Stimulated activated CD8-positive, alpha-beta memory T cell treated with anti-CD3 and anti-CD28 coated beads, Interleukin-15, amount 100 ng/mL, for 48 hours (primary cell): Measurements from ENCODE around the gene CLCN6.

Experiments
- DNase-seq, 2 donors: peaks; one replicate each; pipeline ENCODE4 v3.0.0-alpha.2; 2020; ENCODE audit warnings: low read depth in 2 of 2

The CLCN6 gene

DNA sequence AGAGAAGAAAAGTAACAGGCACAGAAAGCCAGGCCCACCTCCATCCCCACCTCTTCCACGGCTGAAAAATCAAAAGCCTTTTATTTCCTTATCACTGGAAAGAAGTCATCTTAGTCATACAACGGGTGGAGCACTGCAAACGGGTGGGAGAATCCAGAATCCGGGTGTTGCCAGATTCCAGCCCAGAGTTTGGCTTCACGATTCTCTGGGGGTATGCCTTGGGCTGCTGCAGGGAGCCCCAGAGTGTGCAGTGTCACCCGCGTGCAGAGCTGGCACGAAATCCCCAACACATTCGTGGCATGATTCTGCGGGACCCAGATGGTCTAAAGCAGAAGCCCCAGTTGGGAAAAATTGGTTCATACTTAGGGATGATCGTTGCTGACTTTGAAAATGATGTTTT lies 44.2 kb downstream of the CLCN6 start:
- DNase-seq: no peak

DNA sequence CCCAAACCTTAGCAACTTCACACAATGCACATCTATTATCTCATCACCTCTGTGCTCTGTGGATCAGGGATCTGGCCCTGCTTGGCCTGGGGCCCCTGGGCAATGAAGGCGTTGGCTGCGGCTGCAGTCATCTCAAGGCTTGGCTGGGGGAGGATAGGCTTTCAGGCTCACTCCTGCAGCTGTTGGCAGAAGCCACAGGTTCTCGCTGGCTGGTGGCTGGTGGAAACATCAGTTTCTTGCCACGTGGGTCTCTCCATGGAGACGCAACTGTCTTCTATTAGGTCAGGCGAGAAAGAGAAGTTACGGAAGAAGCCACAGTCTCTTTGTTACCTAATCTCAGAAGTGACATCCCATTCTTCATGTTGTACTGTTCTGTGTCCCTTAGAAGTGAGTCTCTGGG lies 45.2 kb downstream of the CLCN6 start:
- no peak for DNase-seq

DNA sequence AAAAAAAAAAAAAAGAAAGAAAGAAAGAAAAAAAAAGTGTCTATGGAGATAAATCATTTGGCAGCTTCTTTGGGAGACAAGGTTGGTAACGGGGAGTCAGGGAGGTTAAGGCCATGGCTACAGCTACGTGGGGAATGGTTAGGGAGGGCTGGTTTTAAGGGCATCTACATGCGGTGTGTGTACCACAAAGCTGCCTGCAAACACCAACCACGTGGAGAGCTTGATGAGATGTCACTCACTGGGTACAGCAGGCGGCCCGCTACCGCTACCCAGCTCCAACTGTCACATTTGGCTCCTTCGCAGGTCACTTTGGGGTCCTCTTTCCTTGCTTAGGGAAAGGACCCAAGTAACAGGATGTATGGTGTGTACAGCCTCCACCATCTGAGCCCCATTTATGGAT lies 48.5 kb downstream of the CLCN6 start:
- no peak for DNase-seq

DNA sequence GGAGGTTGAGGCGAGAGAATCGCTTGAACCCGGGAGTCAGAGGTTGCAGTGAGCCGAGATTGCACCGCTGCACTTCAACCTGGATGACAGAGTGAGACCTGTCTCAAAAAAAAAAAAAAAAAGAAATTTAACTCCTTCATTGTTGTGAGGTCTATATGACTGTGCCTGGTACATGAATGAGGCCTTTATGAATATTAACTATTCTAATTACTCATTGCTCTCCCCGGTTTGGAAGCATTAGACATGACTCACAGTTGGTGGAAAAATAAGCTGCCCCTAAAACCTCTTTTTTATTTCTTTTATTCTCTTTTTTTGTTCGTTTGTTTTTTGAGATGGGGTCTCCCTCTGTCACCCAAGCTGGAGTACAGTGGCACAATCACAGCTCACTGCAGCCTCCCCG lies 49.4 kb downstream of the CLCN6 start:
- no peak for DNase-seq

DNA sequence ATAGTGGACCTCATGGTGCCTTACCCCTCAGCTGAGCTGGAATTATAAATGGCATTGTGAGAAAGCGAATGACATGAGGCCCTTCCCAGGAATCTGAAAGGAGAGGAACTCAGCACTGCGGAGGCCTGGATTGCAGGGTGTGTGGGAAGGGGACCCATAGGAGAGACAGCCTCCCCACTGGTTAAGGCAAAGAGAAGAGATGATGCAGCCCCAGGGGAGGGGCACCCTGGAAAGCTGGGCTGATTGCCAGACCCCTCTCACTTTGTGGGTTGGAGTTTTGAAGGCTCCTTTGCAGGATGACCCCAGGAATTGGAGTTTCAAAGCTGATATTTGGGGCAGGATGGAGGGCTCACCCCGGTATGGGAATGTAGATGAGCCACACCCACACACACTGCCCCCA lies 50.7 kb downstream of the CLCN6 start:
- DNase-seq: no peak

DNA sequence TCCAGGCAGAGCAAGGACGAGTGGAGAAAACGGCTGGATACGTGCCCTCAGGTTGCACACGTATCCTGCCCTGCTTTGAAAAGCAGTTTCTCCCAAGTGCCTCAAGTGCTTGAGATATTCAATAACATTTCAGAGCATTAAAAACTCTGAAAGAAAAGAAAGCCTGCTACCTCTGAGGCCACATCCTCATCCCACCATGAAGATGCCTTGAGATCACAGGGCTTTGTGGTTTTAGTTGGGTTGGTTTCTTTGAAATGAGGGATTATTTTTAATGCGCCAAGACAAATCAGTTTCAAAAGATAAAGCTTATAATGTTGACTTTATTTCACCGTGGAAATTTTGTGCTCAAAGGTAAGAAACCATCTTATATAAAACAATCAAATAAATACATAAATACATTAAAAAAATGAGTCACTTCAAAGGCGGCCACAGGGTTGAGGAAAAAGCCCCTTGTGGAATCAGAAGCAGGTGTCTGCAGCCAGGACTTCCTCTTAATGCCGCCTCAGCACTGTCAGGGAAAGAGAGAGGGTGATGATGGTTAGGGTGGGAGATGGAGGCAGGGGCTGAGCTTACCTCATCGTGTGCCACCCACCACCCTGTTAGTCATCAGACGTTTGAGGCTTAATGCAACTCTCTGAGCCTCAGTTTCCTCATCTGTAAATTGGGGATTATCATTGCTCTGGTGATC lies 51.3 kb downstream of the CLCN6 start:
- DNase-seq: no peak

DNA sequence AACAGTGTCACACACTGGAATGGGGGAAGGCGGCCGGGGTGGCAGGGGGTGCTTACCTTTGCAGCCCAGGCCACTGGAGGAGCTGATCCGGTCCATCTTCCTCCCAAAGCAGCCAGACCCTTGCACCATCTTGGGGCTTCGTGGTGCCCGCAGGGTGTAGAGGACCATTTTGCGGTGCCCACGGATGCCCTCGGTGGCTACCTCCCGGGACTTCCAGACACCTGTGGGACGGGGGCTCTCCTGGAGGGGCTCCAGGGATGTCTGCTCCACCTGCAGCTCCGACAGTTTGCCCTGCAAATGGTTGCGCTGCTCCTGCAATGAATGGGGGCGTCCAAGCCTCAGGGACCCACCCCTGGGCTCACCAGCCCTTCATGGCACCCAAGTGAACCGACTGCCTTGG lies 52.2 kb downstream of the CLCN6 start:
- DNase-seq: no peak

DNA sequence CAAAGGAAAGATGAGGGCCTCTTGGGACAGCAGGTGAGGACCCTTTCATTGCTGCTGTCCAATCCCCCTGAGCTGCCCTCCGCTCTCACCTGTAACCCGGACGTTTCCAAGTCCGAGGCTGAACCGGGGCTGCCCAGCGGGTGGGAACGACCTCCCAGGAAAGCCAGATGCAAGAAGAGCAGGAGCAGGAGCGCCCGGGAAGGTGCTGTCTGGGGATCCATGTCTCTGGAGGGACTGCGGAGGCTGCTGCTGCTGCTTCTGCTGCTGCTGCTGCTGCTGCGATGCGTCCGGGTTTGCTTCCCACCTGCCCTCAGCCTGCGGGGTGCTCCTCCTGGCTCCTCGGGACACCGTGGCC lies 52.6 kb downstream of the CLCN6 start, which contains the start of gene NPPB:
TSS of gene NPPB (minus strand) at position 333 of the 355 bp plus-strand sequence. CDS start at position 221, 112 bp downstream.
- no peak for DNase-seq

DNA sequence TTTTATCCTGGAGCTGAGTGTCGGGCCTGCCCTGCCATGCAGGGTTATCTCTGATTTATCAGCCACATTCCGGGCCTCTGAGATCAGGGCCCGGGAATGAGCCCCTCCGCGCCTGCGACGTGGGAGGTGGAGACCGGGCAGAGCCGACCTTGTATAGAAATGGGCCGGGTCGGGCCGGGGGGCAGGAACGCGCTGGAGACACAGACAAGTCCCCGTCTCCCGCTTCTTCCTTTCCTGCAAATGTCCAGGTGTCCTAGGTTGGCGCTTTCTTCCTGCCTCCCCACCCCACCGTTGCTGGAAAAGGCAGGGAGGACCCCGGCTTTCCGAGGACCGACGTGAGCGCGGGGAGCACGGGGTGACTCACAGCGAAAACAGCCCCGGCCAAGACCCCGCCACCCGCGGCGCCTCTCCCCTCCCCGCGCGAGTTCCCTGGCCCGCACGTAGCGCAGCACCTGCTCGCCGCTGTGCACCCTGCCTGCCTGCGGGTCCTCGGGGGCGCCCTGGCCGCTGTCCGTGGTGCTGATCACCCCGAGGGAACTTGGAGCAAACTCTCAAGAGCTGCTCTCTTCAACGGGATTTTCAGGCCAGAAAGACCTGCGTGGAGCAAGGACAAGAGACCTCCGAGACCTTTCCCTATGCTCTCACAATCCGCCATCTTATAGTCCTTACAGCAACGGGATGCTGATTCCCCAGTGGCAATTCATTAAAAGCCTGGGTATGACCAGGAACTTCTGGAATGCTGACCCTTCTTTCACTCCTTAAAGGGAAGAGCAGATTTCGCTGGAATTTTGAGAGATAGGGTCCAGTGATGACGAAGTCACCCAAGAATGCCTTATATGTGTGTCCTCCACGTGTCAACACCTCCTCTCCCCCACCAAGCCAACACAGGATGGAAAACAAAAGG lies 53.2 kb downstream of the CLCN6 start:
- DNase-seq: peak; percentile 36 to 48

DNA sequence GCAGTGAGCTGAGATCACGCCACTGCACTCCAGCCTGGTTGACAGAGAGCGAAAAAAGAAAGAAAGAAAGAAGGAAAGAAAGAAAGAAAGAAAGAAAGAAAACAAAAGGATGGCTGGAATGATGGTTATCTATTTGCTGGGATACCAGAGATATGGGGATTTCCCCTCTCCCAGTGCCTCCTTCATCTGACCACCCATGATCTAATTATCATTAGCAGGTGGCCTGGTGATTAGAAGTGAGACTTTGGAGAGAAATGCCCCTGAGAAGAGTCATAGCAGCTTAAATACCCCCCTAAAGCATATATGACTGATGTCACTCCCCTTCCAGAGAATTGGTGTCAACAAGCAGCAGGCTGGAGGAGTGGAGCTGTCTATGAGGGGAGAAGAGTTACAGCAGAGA lies 54.1 kb downstream of the CLCN6 start:
- DNase-seq: no peak

DNA sequence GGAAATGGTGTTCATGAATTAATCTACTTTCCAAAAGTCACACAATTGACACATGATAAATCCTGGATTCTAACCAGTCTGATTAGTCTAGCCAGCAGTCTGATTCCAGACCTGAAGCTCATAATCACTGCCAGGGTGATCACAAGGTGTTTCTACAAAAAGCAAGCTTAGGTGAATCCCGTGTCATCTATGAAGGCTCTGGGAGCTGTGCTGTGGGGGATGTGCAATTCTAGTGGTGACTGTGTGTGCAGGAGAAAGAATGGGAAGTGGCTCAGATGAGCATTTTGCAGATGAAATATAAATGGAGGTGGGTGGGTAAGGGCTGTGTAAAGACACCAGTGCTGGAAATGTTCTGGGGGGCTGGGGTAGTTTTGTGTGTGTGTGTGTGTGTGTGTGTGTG lies 54.6 kb downstream of the CLCN6 start:
- no peak for DNase-seq

DNA sequence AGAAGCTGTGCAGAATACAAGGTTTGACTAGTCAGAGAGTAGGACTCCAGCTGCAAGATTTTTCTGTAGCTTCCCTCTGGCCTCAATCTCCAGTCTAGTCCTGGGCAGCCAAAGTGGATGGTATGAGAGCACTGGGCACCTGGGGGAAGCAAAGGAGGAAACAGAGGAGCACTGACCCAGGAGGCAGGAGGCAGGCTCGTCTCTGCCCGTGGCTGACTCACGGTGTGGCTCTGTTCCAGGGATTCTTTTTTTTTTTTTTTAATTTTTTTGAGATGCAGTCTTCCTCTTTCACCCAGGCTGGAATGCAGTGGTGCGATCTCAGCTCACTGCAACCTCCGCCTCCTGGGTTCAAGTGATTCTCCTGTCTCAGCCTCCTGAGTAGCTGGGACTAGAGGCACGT lies 56.9 kb downstream of the CLCN6 start:
- DNase-seq: no peak

DNA sequence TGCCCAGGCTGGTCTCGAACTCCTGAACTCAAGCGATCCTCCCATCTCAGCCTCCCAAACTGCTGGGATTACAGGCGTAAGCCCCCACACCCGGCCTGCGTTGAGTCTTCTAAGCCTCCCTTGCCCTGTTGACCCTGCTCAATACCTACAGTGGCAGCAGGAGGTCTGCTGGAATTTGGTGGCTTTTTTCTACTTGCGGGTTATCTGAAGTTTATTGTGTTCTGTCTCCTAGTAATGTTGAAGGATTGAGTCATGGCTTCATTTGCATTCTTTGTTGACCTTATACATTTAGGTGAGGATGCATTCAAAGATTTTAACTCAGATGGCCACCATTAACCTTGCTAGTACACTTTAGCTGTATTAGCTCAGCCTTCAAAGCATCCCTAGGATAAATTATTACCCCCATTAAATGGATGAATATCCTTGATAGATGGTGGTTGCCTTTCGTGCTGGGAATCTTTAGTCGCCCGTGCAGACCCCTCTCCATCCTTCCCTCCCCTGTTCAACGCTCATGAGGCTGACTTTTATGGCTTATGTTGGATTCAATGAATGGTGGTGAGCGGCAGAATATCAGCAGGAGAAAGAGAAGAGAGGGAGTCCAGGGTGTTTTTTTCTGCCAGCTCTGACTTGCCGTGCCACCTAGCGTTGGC lies 62.5 kb downstream of the CLCN6 start:
- DNase-seq: no peak

DNA sequence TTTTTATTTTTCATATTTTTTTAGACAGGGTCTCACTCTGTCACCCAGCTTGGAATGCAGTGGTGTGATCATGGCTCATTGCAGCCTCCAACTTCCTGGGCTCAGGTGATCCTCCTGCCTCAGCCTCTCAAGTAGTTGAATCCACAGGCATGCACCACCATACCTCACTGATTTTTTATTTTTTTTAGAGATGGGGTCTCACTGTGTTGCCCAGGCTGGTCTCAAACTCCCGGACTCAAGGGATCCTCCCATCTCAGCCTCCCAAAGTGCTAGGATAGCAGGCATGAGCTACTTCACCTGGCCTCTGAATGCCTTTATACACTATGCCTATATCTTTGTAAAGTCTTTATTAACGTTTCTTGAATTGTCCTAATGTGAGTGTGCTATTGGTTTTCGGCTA lies 63.1 kb downstream of the CLCN6 start:
- no peak for DNase-seq

DNA sequence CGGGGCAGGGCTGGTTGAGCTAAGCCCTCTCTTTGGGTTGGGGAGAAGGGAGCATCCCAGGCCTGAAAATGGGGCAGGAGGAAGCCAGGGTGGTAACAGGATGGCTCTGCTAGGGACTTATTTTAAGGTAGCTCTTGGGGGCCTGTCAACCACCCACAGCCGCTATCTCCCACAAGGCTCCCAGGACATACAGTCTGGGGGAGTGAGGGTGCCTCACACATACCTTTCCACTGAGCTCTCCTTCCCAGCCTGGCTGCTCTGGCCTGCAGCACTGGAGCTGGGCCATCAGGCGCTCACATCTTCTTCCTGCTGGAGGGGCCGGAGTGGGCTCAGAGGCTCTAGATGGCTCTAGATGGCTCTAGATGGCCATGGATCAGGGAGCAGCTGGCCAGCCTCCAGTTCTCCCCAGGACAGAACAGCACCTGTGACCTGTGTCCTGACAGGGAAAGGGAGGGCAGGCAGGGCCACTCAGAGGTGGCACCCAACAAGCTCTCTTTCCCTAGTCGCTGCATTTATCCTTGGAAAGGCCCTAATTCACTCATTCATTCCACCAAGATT lies 63.7 kb downstream of the CLCN6 start:
- DNase-seq: no peak

DNA sequence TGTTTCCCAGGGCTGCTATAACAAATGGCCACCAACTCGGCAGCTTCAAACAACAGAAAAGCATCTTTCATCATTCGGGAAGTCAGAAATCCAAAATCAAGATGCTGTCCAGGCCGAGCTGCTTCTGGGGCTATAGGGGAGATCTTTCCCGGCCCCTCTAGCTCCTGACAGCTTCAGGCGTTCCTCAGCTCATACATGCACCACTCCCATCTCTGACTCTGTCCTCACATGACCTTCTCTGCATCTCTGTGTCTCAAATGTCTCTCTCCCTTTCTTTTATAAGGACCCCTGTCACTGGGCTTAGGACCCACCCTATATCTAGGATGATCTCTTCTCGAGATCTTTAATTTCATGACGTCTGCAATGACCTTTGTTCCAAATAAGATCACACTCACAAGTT lies 66.6 kb downstream of the CLCN6 start:
- DNase-seq: no peak

DNA sequence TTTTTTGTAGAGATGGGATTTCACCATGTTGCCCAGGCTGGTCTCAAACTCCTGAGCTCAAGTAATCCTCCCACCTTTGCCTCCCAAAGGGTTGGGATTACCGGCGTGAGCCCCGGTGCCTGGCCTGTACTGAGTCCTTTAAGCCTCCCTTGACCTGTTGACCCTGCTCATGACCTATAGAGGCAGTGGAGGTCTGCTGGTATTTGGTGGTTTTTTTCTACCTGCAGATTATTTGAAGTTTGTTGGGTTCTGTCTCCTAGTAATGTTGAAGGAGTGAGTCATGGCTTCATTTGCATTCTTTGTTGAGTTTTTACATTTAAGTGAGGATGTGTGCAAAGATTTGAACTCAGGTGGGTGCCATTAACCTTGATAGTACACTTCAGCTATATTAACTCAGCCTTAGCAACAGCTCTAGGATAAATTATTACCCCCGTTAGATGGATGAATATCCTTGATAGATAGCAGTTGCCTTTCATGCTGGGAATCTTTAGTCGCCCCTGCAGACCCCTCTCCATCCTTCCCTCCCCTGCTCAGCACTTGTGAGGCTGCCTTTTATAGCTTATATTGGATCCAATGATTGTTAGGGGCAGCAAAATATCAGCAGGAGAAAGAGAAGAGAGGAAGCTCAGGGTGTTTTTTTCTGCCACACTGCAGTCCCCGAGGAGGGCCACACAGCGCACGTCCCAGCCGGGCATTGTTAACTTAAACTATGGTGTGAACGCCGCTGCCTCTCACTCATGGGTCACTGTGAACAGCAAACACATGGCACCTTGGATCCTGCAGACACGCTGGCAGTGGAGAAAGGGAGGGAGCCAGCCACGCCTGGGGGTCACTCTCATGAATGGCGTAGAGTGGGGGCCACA lies 67.6 kb downstream of the CLCN6 start:
- DNase-seq: no peak

DNA sequence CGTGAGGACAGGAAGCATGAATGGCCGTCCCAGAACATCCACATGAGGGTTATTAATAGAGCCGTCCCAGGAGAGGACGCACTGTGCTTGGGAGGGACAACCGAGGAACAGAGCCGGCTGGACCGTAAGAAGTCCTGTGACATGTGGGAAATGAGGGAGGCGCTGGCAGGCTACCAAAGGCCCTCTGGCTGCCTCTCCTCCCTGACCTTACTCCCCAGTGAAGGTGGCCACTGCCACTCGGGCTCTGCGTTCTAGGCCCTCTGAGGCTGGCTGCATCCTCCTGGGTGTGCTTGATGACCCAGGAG lies 68.2 kb downstream of the CLCN6 start:
- DNase-seq: no peak

DNA sequence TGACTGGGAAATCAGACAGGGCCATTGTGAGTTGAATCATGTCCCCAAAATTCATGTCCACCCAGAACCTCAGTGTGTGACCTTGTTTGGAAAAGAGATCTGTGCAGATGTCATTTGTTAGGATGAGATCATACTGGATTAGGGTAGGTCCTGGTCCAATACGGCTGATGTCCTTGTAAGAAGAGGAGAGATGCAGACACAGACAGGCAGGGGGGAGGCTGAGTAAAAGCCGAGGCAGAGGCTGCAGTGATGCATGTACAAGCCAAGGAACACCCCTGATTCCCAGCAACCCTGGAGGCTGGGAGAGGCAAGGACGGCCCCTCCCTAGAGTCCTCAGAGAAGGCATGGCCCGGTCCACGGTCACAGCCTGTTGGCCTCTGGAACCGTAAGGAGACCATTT lies 68.6 kb downstream of the CLCN6 start:
- no peak for DNase-seq

DNA sequence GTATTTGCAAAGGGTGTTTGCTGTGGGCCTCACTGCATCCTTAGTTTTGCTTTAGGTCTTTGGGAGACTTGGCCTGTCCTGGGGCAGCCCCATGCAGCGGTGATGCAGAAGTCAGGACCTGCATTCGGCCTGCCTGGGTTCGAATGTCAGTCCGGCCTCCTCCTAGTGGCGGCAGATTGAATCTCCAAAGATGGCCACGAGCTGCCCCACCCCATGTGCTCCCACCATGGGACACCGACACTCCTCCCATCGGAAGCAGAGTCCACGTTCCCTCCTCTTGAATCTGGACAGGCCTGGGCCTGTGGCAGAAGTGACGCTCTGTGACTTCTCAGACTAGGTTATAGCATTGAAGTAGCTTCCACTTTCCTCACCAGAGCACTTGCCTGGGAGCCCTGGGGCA lies 69.1 kb downstream of the CLCN6 start:
- no peak for DNase-seq

DNA sequence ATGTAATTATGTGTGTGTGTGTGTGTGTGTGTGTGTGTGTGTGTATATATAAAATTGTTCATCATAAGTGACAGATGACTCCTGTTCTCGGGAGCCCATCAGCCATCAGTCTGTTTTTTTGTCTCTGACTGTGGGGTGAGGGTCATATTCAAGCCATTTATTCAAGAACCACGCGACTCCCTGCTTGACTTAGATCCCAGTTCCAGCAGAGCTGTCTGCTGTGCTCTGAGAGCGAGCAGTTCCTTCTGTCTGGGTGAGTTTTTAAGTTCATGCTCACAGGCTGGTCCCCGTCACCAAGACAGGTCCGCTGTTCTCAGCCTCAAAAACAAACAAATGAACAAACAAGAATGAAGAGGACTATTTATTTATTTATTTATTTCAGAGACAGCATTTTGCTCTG lies 71.1 kb downstream of the CLCN6 start:
- no peak for DNase-seq
